H9 (cell line): ENCODE measurements around the gene LBHD2. TPM values are rescaled to one million over a fixed set of nuclear protein-coding genes. Genes with fewer than 3 reads are reported as not detected.
"Not testable (repeated sequence)": the region's sequence is repeated elsewhere in the genome, so short reads cannot be mapped to it uniquely, and the experiment has no call there.

Experiments used
- DNase-seq: peaks from one replicate; pipeline ENCODE4 v3.0.0-alpha.2; 2017
- H2AFZ ChIP-seq: one replicate; pipeline ENCODE4 v1.6.1; 2013; ENCODE audit warnings: mild to moderate bottlenecking, low read length, control low read depth, moderate library complexity
- H2AK5ac ChIP-seq: 2 replicates; pipeline ENCODE4 v1.6.1; 2013; ENCODE audit warnings: low read length, control low read depth, mixed read lengths; ENCODE audit not compliant: insufficient read length
- H2BK120ac ChIP-seq: one replicate; pipeline ENCODE4 v1.6.1; 2013; ENCODE audit warnings: low read depth, mild to moderate bottlenecking, low read length, control low read depth, inconsistent platforms; ENCODE audit not compliant: poor library complexity, severe bottlenecking
- H2BK12ac ChIP-seq: 2 replicates; pipeline ENCODE4 v1.6.1; 2013; ENCODE audit warnings: low read length, control low read depth, mixed read lengths, low read depth; ENCODE audit not compliant: insufficient read length
- H2BK15ac ChIP-seq: 2 replicates; pipeline ENCODE4 v1.6.1; 2013; ENCODE audit warnings: low read depth, low read length, control low read depth
- H2BK20ac ChIP-seq: one replicate; pipeline ENCODE4 v1.6.1; 2013; ENCODE audit warnings: low read depth, mild to moderate bottlenecking, low read length, control low read depth, inconsistent platforms; ENCODE audit not compliant: poor library complexity, severe bottlenecking
- H2BK5ac ChIP-seq: 2 replicates; pipeline ENCODE4 v1.6.1; 2013; ENCODE audit warnings: low read length, control low read depth, mixed read lengths; ENCODE audit not compliant: insufficient read length
- H3K14ac ChIP-seq: 2 replicates; pipeline ENCODE4 v1.6.1; 2013; ENCODE audit warnings: low read length, control low read depth; ENCODE audit not compliant: insufficient read depth
- H3K18ac ChIP-seq: 2 replicates; pipeline ENCODE4 v1.6.1; 2013; ENCODE audit warnings: low read depth, mild to moderate bottlenecking, mixed read lengths, low read length, control low read depth; ENCODE audit not compliant: insufficient read length
- H3K23ac ChIP-seq: 2 replicates; pipeline ENCODE4 v1.6.1; 2013; ENCODE audit warnings: low read length, control low read depth, mixed read lengths, low read depth; ENCODE audit not compliant: insufficient read length
- H3K23me2 ChIP-seq: 2 replicates; pipeline ENCODE4 v1.6.1; 2013; ENCODE audit warnings: low read depth, mild to moderate bottlenecking, mixed read lengths, low read length, control low read depth; ENCODE audit not compliant: insufficient read length, poor library complexity, severe bottlenecking
- H3K27ac ChIP-seq: 2 replicates; pipeline ENCODE4 v1.5.1; 2013; ENCODE audit warnings: low read length, control low read depth, mixed read lengths, low read depth; ENCODE audit not compliant: insufficient read length
- H3K27me3 ChIP-seq: 2 replicates; pipeline ENCODE4 v1.6.1; 2013; ENCODE audit warnings: low read length, control low read depth, inconsistent platforms; ENCODE audit not compliant: insufficient read depth
- H3K4ac ChIP-seq: 2 replicates; pipeline ENCODE4 v1.6.1; 2013; ENCODE audit warnings: low read depth, mild to moderate bottlenecking, control low read depth, inconsistent platforms, low read length, moderate library complexity
- H3K4me1 ChIP-seq: 2 replicates; pipeline ENCODE4 v1.6.1; 2013; ENCODE audit warnings: low read length, control low read depth, inconsistent platforms; ENCODE audit not compliant: insufficient read depth
- H3K4me2 ChIP-seq: 2 replicates; pipeline ENCODE4 v1.6.1; 2013; ENCODE audit warnings: low read length, control low read depth, mixed read lengths; ENCODE audit not compliant: insufficient read length, insufficient read depth
- H3K56ac ChIP-seq: 2 replicates; pipeline ENCODE4 v1.6.1; 2013; ENCODE audit warnings: low read depth, mild to moderate bottlenecking, mixed read lengths, low read length, control low read depth; ENCODE audit not compliant: insufficient read length
- H3K79me1 ChIP-seq: 2 replicates; pipeline ENCODE4 v1.6.1; 2013; ENCODE audit warnings: low read depth, mild to moderate bottlenecking, moderate library complexity, low read length, control low read depth, inconsistent platforms; ENCODE audit not compliant: insufficient read depth, poor library complexity, severe bottlenecking
- H3K79me2 ChIP-seq: 2 replicates; pipeline ENCODE4 v1.6.1; 2013; ENCODE audit warnings: low read length, control low read depth, inconsistent platforms; ENCODE audit not compliant: insufficient read depth
- H3K9ac ChIP-seq: 2 replicates; pipeline ENCODE4 v1.6.1; 2013; ENCODE audit warnings: low read length, control low read depth, mixed read lengths; ENCODE audit not compliant: insufficient read length; ENCODE audit errors: extremely low read depth
- H3K9me3 ChIP-seq: one replicate; pipeline ENCODE4 v1.6.1; 2013; ENCODE audit warnings: low read depth, low read length, inconsistent platforms; ENCODE audit not compliant: control insufficient read depth
- H3T11ph ChIP-seq: one replicate; pipeline ENCODE4 v1.6.1; 2013; ENCODE audit warnings: mild to moderate bottlenecking, low read length, control low read depth, inconsistent platforms
- H4K20me1 ChIP-seq: one replicate; pipeline ENCODE4 v1.6.1; 2013; ENCODE audit not compliant: control insufficient read depth, insufficient read length, insufficient read depth
- H4K5ac ChIP-seq: 2 replicates; pipeline ENCODE4 v1.6.1; 2013; ENCODE audit warnings: low read depth, mild to moderate bottlenecking, mixed read lengths, low read length, control low read depth; ENCODE audit not compliant: insufficient read length
- H4K8ac ChIP-seq: replicated peaks from 2 replicates; pipeline ENCODE4 v1.6.1; 2013; ENCODE audit warnings: low read length, control low read depth, mixed read lengths, low read depth; ENCODE audit not compliant: insufficient read length
- H4K91ac ChIP-seq: 2 replicates; pipeline ENCODE4 v1.6.1; 2013; ENCODE audit warnings: low read depth, mild to moderate bottlenecking, moderate library complexity, mixed read lengths, low read length, control low read depth; ENCODE audit not compliant: insufficient read length
- H3K27ac Mint-ChIP-seq, 3 experiments: 2 replicates in 2 of 3; 3 replicates in 1 of 3; pipeline ENCODE4 v1.8.0; 2020 to 2021; ENCODE audit warnings: mixed read lengths in 3 of 3, mild to moderate bottlenecking in 1 of 3, moderate library complexity in 1 of 3
- H3K27me3 Mint-ChIP-seq: 2 replicates; pipeline ENCODE4 v1.8.0; 2021; ENCODE audit warnings: low read depth, mild to moderate bottlenecking, moderate library complexity, mixed read lengths
- H3K36me3 Mint-ChIP-seq, 3 experiments: 2 replicates in 2 of 3; 3 replicates in 1 of 3; pipeline ENCODE4 v1.8.0; 2020 to 2021; ENCODE audit warnings: low read depth in 3 of 3, mixed read lengths in 3 of 3; ENCODE audit not compliant: insufficient read depth in 1 of 3
- H3K4me1 Mint-ChIP-seq, 2 experiments: 2 replicates each; pipeline ENCODE4 v1.8.0; 2020; ENCODE audit warnings: mixed read lengths in 2 of 2
- H3K4me3 Mint-ChIP-seq, 2 experiments: 2 replicates in 1 of 2; 3 replicates in 1 of 2; pipeline ENCODE4 v1.8.0; 2020 to 2021; ENCODE audit warnings: mild to moderate bottlenecking in 2 of 2, mixed read lengths in 2 of 2, moderate library complexity in 1 of 2
- H3K9me3 Mint-ChIP-seq, 2 experiments: 2 replicates in 1 of 2; 3 replicates in 1 of 2; pipeline ENCODE4 v1.8.0; 2020; ENCODE audit warnings: mild to moderate bottlenecking in 2 of 2, mixed read lengths in 2 of 2, moderate library complexity in 1 of 2
- WGBS: extraction: QIAGEN DNeasy Blood & Tissue Kit; methylation state at CpG from one replicate; pipeline ENCODE4 v1.1.7; 2013; ENCODE audit warnings: missing lambda C conversion rate, low lambda C conversion rate, mixed read lengths; ENCODE audit not compliant: insufficient read length; ENCODE audit errors: extremely low coverage; 5-methylcytosine and 5-hydroxymethylcytosine counted together
- total RNA-seq: library from RNA; stranded (reverse); gene quantifications from 2 replicates; pipeline ENCODE4 v1.2.1, GENCODE V29; 2021
- TF ChIP-seq, protein P1 (sequence below): fragments of 200-600 bp; sonication (generic); conservative IDR thresholded peaks from 3 replicates; pipeline ENCODE4 v1.8.0; 2021; ENCODE audit warnings: antibody characterized with exemption, mild to moderate bottlenecking

The LBHD2 gene
- total RNA-seq, 1 experiment from 2014 or later = not detected

DNA sequence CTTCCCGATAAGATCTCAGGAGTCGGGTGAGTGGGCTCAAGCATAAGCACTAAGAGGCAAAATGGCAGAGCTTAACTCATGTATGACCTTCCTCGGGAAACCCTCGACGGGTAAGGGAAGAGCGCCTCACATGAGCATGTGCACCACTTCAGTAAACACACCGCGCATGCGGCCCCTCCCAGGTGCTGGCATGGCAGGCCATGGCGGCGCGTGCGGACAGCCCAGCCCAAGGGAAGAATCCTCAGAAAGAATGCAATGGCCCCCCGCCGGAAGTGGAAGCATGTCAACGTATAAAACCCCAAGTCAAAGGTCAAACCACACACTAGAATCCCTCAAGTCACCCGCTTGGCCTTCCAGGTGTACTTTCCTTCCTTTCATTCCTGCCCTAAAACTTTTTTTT, 32.6 kb downstream of the LBHD2 start:
- no peak overlapping the region for H2AK5ac ChIP-seq
- H4K20me1 ChIP-seq = no peaks in the 10 kb centered on the region
- no peaks in the 10 kb centered on the region for H3K23me2 ChIP-seq
- H3K4ac ChIP-seq = no peak overlapping the region
- Mint-ChIP-seq H3K4me3 (no peak overlapping the region), H3K36me3 (no peaks in the 10 kb centered on the region), H3K27ac (no peak overlapping the region), H3K9me3 (no peaks in the 10 kb centered on the region), H3K27me3 (no peaks in the 10 kb centered on the region), H3K4me1 (peaks cover 5 to 22% of the 10 kb centered on the region in 2 experiments)
- no peak overlapping the region for H3T11ph ChIP-seq
- no peaks in the 10 kb centered on the region for H3K9me3 ChIP-seq
- H3K4me2 ChIP-seq = no peak overlapping the region
- no peak overlapping the region for H3K56ac ChIP-seq
- H4K91ac ChIP-seq = no peak overlapping the region
- no peaks in the 10 kb centered on the region for H3K79me1 ChIP-seq
- no peak overlapping the region for H3K14ac ChIP-seq
- H3K9ac ChIP-seq = no peak overlapping the region
- H2AFZ ChIP-seq = no peak overlapping the region
- no peak overlapping the region for H4K5ac ChIP-seq
- no peak overlapping the region for H2BK5ac ChIP-seq
- no peak overlapping the region for H4K8ac ChIP-seq
- WGBS = no CpG with 5 or more reads among the region's 17 CpGs
- no peak overlapping the region for H3K27ac ChIP-seq
- no peak for DNase-seq
- no peak overlapping the region for H2BK15ac ChIP-seq
- no peaks in the 10 kb centered on the region for H3K79me2 ChIP-seq
- no peak overlapping the region for H3K18ac ChIP-seq
- H3K23ac ChIP-seq = no peak overlapping the region
- no peaks in the 10 kb centered on the region for H3K27me3 ChIP-seq
- no peak overlapping the region for H2BK12ac ChIP-seq
- TF ChIP-seq, protein P1, sequence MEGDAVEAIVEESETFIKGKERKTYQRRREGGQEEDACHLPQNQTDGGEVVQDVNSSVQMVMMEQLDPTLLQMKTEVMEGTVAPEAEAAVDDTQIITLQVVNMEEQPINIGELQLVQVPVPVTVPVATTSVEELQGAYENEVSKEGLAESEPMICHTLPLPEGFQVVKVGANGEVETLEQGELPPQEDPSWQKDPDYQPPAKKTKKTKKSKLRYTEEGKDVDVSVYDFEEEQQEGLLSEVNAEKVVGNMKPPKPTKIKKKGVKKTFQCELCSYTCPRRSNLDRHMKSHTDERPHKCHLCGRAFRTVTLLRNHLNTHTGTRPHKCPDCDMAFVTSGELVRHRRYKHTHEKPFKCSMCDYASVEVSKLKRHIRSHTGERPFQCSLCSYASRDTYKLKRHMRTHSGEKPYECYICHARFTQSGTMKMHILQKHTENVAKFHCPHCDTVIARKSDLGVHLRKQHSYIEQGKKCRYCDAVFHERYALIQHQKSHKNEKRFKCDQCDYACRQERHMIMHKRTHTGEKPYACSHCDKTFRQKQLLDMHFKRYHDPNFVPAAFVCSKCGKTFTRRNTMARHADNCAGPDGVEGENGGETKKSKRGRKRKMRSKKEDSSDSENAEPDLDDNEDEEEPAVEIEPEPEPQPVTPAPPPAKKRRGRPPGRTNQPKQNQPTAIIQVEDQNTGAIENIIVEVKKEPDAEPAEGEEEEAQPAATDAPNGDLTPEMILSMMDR = no peak
- peaks cover 7% of the 10 kb centered on the region; the same call in 1 of the 2 replicates for H3K4me1 ChIP-seq
- H2BK120ac ChIP-seq = no peak overlapping the region
- H2BK20ac ChIP-seq = no peak overlapping the region

DNA sequence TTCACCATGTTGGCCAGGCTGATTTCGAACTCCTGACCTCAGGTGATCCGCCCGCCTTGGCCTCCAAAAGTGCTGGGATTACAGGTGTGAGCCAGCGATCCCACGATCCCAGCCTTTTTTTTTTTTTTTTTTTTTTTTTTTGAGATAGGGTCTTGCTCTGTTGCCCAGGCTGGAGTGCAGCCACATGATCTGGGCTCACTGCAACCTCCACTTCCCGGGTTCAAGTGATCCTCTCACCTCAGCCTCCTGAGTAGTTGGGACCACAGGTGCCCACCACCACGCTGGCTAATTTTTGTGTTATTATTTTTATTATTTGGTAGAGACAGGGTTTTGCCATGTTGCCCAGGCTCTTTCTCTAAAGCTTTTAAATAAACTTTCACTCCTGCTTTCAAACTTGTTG, 33.5 kb downstream of the LBHD2 start:
- not testable (repeated sequence) for H3K4me1 ChIP-seq, H4K20me1 ChIP-seq
- no CpG with 5 or more reads among the region's 7 CpGs for WGBS

More for the DNA sequence above, 33.5 kb downstream of the LBHD2 start:
- not testable (repeated sequence) for H3K79me2 ChIP-seq, H2AFZ ChIP-seq, H3K14ac ChIP-seq, H2BK5ac ChIP-seq, H3T11ph ChIP-seq, H4K8ac ChIP-seq, H3K9me3 Mint-ChIP-seq, H2BK20ac ChIP-seq, H2BK15ac ChIP-seq, H2BK120ac ChIP-seq, H3K9me3 ChIP-seq, H3K18ac ChIP-seq, H4K91ac ChIP-seq, DNase-seq, H3K27ac ChIP-seq, H4K5ac ChIP-seq, H3K27me3 ChIP-seq, H3K36me3 Mint-ChIP-seq, H3K4me2 ChIP-seq, H3K23me2 ChIP-seq, H3K4ac ChIP-seq, H2BK12ac ChIP-seq, H3K23ac ChIP-seq, H3K79me1 ChIP-seq, H3K4me3 Mint-ChIP-seq, H3K27ac Mint-ChIP-seq, H3K9ac ChIP-seq, H3K27me3 Mint-ChIP-seq, H2AK5ac ChIP-seq, H3K56ac ChIP-seq
- H3K4me1 Mint-ChIP-seq = peaks cover 11 to 23% of the 10 kb centered on the region in 2 experiments
